ENCODE data around the gene CEP85L.

CEP85L gene

GRCh38 chr6:118542184-118542952 lies 109.0 kb downstream of the CEP85L start:
- DNase-seq (ENCODE audit: low read depth), result no peak

- DNase-seq (ENCODE audit: low read depth), result no peak
Measured at GRCh38 chr6:118537574-118537973, 113.8 kb downstream of the CEP85L start.

GRCh38 chr6:118536478-118536877 lies 114.9 kb downstream of the CEP85L start:
- DNase-seq (ENCODE audit: low read depth), result no peak

GRCh38 chr6:118535176-118535844 lies 116.1 kb downstream of the CEP85L start:
- DNase-seq (ENCODE audit: low read depth), result no peak

- DNase-seq (ENCODE audit: low read depth), result no peak
Measured at GRCh38 chr6:118530942-118531341, 120.4 kb downstream of the CEP85L start.

GRCh38 chr6:118529756-118530155 lies 121.6 kb downstream of the CEP85L start:
- DNase-seq (ENCODE audit: low read depth), result no peak

- no peak for DNase-seq (ENCODE audit: low read depth)
Measured at GRCh38 chr6:118528129-118528528, 123.3 kb downstream of the CEP85L start.

- DNase-seq (ENCODE audit: low read depth), result no peak
Measured at GRCh38 chr6:118525913-118526780, 125.2 kb downstream of the CEP85L start.

GRCh38 chr6:118524686-118525085 lies 126.7 kb downstream of the CEP85L start:
- DNase-seq (ENCODE audit: low read depth), result no peak

GRCh38 chr6:118523216-118523615 lies 128.2 kb downstream of the CEP85L start:
- no peak for DNase-seq (ENCODE audit: low read depth)

GRCh38 chr6:118522422-118522821 lies 129.0 kb downstream of the CEP85L start:
- no peak for DNase-seq (ENCODE audit: low read depth)

GRCh38 chr6:118514689-118515088 lies 136.7 kb downstream of the CEP85L start:
- no peak for DNase-seq (ENCODE audit: low read depth)

GRCh38 chr6:118511930-118512715 lies 139.3 kb downstream of the CEP85L start:
- DNase-seq (ENCODE audit: low read depth), result no peak

GRCh38 chr6:118509009-118509617 lies 142.3 kb downstream of the CEP85L start:
- DNase-seq (ENCODE audit: low read depth), result no peak

GRCh38 chr6:118507636-118508035 lies 143.8 kb downstream of the CEP85L start:
- no peak for DNase-seq (ENCODE audit: low read depth)

GRCh38 chr6:118506071-118506638 lies 145.2 kb downstream of the CEP85L start:
- DNase-seq (ENCODE audit: low read depth), result no peak

- DNase-seq (ENCODE audit: low read depth), result no peak
Measured at GRCh38 chr6:118505656-118506055, 145.7 kb downstream of the CEP85L start.

- DNase-seq (ENCODE audit: low read depth), result no peak
Measured at GRCh38 chr6:118504611-118505010, 146.8 kb downstream of the CEP85L start.

GRCh38 chr6:118502169-118502568 lies 149.2 kb downstream of the CEP85L start:
- DNase-seq (ENCODE audit: low read depth), result no peak

- DNase-seq (ENCODE audit: low read depth), result no peak
Measured at GRCh38 chr6:118501765-118502164, 149.6 kb downstream of the CEP85L start.

GRCh38 chr6:118501099-118501498 lies 150.3 kb downstream of the CEP85L start:
- no peak for DNase-seq (ENCODE audit: low read depth)
